ENCODE data around the gene NR6A1.

Gene NR6A1

DNA sequence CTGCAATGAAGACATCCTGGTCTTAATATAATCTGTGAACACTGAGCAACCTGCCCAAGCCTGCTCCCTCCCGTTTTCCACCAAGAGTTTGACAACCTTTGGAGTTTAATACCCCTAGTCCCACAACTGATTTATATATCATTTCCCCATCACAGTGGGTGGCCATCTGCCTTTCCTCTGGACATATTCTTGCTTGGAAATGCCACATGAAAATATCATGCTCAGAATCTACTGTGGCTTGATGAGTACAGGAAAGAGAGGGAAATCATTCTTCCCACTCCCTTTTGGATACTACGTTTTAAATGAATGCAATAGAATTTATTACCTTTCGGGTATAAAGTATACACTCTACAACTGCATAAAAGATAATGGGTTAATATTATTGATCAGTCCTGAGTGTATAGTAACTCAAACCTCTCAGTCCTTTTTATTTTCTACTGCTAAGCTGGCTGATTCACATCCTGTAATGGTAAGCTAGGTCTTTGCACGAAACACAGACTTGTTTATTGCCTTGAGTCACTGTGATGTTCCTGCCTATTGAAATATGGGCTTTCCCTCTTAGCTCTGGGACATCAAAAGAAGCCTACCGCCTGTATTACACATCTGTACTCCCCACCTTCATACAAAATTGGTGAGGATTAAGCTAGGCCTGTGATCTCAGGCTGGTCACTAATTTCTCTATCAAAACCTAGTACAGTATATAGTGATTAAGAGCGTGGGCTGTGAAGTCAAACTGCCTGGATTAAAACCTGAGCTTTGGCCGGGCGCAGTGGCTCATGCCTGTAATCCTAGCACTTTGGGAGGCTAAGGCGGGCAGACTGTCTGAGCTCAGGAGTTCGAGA lies 196.4 kb downstream of the NR6A1 start:
- H3K36me3 ChIP-seq (ENCODE audit: insufficient read depth, insufficient read length, low read length), result no peaks in the 10 kb centered on the region
- H3K9ac ChIP-seq (ENCODE audit: insufficient read length, low read depth), result no peak overlapping the region
- no peak for DNase-seq (ENCODE audit: low read depth, low spot score)

DNA sequence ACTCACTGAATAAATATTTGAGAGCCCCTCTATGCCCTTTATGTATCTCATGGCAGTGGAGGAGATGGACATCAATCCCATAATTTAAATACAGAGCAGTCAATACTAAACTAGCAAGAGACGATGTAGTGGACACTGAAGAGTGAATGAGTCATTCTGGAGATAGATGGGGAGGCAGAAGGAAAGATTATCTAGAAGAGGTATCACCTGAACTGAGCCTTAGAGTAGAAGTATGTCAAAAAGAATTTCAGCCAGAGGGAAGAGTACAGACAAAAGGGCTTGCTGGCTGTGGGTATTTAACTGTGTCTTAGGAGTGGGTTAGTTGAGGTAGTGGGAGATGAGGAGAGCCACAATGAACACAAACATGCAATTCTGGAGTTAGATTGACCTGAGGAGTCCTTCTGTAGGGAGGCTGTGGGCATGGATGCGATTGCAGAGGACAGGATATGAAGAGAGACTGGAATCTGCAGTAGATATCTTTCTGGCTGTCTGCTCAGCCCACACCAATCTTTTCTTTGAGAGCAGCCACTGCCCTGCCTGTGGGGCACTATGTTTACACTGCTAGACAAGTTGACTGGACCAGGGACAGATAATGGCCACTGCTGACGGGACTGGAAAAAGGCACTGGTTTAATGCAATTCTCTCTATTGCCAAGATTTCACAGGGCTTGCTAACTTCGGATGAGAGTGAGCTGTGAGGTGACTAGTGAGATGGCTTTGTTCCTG lies 200.0 kb downstream of the NR6A1 start:
- no peak for TF ChIP-seq SUZ12 (IDR thresholded peaks at IDR 0.05; ENCODE audit: extremely low read depth, insufficient read depth, insufficient read length)
- TF ChIP-seq YY1 (IDR thresholded peaks at IDR 0.05; ENCODE audit: insufficient read depth, insufficient read length), result no peak
- TF ChIP-seq ZNF274 (IDR thresholded peaks at IDR 0.05; ENCODE audit: low read depth, low read length), result no peak
- H3K27me3 ChIP-seq (ENCODE audit: insufficient read depth, insufficient read length), result no peaks in the 10 kb centered on the region
- H3K9ac ChIP-seq (ENCODE audit: insufficient read length, low read depth), result no peak overlapping the region
- no peaks in the 10 kb centered on the region for H3K9me3 ChIP-seq (ENCODE audit: insufficient read depth, low read length)
- DNase-seq (ENCODE audit: low read depth, low spot score), result no peak
- no peak overlapping the region for H3K4me3 ChIP-seq (ENCODE audit: insufficient read length, low read depth)
- peaks cover 7% of the 10 kb centered on the region for H3K4me1 ChIP-seq (ENCODE audit: insufficient read depth, insufficient read length)
- no peaks in the 10 kb centered on the region for H3K36me3 ChIP-seq (ENCODE audit: insufficient read depth, insufficient read length, low read length)

More for the DNA sequence above, 196.4 kb downstream of the NR6A1 start:
- Histone ChIP-seq H3K9me3 (ENCODE audit: insufficient read depth, low read length) (no peaks in the 10 kb centered on the region), H3K4me3 (ENCODE audit: insufficient read length, low read depth) (no peak overlapping the region), H3K27me3 (ENCODE audit: insufficient read depth, insufficient read length) (no peaks in the 10 kb centered on the region), H3K4me1 (ENCODE audit: insufficient read depth, insufficient read length) (peaks cover 7% of the 10 kb centered on the region)
- TF ChIP-seq ZNF274 (IDR thresholded peaks at IDR 0.05; ENCODE audit: low read depth, low read length) (no peak), SUZ12 (IDR thresholded peaks at IDR 0.05; ENCODE audit: extremely low read depth, insufficient read depth, insufficient read length) (no peak), YY1 (IDR thresholded peaks at IDR 0.05; ENCODE audit: insufficient read depth, insufficient read length) (no peak)

DNA sequence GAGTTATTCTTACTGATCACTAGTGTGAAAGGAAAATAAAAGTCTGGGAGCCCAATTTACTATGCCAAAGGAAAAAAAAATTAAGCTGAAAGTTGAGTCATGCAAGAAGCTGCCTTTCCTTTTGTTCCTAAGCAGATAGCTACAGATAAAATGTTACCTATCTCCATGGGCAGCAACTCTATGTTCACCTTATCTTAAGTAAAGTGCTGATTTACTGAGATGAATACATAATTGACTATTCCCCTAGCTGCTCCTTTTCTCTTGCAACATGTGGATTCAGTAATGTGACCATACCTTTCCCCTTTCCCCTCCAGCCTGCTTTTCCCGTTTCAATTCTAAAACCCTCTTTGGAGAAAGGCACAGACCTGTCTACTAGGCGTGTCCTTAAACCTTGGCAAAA lies 201.2 kb downstream of the NR6A1 start:
- DNase-seq (ENCODE audit: low read depth, low spot score), result no peak
- Histone ChIP-seq H3K9ac (ENCODE audit: insufficient read length, low read depth) (no peak overlapping the region), H3K27me3 (ENCODE audit: insufficient read depth, insufficient read length) (no peaks in the 10 kb centered on the region), H3K4me1 (ENCODE audit: insufficient read depth, insufficient read length) (peaks cover 7% of the 10 kb centered on the region), H3K36me3 (ENCODE audit: insufficient read depth, insufficient read length, low read length) (no peaks in the 10 kb centered on the region), H3K9me3 (ENCODE audit: insufficient read depth, low read length) (no peaks in the 10 kb centered on the region), H3K4me3 (ENCODE audit: insufficient read length, low read depth) (no peak overlapping the region)
- TF ChIP-seq YY1 (IDR thresholded peaks at IDR 0.05; ENCODE audit: insufficient read depth, insufficient read length) (no peak), ZNF274 (IDR thresholded peaks at IDR 0.05; ENCODE audit: low read depth, low read length) (no peak), SUZ12 (IDR thresholded peaks at IDR 0.05; ENCODE audit: extremely low read depth, insufficient read depth, insufficient read length) (no peak)

DNA sequence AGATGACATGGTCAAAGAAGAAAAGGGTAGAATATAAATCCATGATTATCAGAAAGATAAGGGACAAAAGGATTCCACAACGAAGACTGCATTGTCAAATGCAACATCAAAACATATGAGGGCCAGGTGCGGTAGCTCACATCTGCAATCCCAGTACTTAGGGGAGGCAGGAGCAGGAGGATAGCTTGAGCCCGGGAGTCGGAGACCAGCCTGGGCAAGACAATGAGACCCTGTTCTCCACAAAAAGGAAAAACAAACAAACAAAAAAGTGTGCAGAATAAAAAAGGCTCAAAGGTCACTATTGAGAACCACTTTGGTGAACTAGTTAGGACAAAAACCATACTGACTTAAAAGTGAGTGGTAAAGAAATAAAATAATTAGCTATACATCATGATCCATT lies 203.7 kb downstream of the NR6A1 start:
- Histone ChIP-seq H3K9ac (ENCODE audit: insufficient read length, low read depth) (no peak overlapping the region), H3K27me3 (ENCODE audit: insufficient read depth, insufficient read length) (no peaks in the 10 kb centered on the region), H3K4me3 (ENCODE audit: insufficient read length, low read depth) (no peak overlapping the region), H3K9me3 (ENCODE audit: insufficient read depth, low read length) (no peaks in the 10 kb centered on the region), H3K36me3 (ENCODE audit: insufficient read depth, insufficient read length, low read length) (no peaks in the 10 kb centered on the region), H3K4me1 (ENCODE audit: insufficient read depth, insufficient read length) (peaks cover 7% of the 10 kb centered on the region)
- TF ChIP-seq SUZ12 (IDR thresholded peaks at IDR 0.05; ENCODE audit: extremely low read depth, insufficient read depth, insufficient read length) (no peak), ZNF274 (IDR thresholded peaks at IDR 0.05; ENCODE audit: low read depth, low read length) (no peak), YY1 (IDR thresholded peaks at IDR 0.05; ENCODE audit: insufficient read depth, insufficient read length) (no peak)
- no peak for DNase-seq (ENCODE audit: low read depth, low spot score)

DNA sequence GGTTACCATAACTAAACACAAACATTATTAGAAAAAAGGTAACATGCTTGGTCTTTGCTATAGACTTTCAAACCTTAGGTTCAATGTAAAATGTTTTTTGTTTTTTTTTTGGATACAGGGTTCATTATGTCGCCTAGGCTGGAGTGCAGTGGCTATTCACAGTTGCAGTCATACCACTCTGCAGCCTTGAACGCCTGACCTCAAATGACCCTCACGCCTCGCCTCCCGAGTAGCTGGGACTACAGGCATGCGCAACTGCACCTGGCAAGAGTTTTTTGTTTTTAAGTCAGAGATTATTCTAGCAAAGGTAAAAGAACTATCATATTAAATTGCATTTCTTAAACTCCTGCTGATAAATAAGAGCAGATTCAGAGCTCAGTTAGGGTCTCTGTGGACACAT lies 208.8 kb downstream of the NR6A1 start:
- Histone ChIP-seq H3K4me3 (ENCODE audit: insufficient read length, low read depth) (no peak overlapping the region), H3K36me3 (ENCODE audit: insufficient read depth, insufficient read length, low read length) (no peaks in the 10 kb centered on the region), H3K27me3 (ENCODE audit: insufficient read depth, insufficient read length) (no peaks in the 10 kb centered on the region), H3K9me3 (ENCODE audit: insufficient read depth, low read length) (no peaks in the 10 kb centered on the region), H3K9ac (ENCODE audit: insufficient read length, low read depth) (no peak overlapping the region), H3K4me1 (ENCODE audit: insufficient read depth, insufficient read length) (no peaks in the 10 kb centered on the region)
- DNase-seq (ENCODE audit: low read depth, low spot score), result no peak
- TF ChIP-seq SUZ12 (IDR thresholded peaks at IDR 0.05; ENCODE audit: extremely low read depth, insufficient read depth, insufficient read length) (no peak), ZNF274 (IDR thresholded peaks at IDR 0.05; ENCODE audit: low read depth, low read length) (no peak), YY1 (IDR thresholded peaks at IDR 0.05; ENCODE audit: insufficient read depth, insufficient read length) (no peak)

DNA sequence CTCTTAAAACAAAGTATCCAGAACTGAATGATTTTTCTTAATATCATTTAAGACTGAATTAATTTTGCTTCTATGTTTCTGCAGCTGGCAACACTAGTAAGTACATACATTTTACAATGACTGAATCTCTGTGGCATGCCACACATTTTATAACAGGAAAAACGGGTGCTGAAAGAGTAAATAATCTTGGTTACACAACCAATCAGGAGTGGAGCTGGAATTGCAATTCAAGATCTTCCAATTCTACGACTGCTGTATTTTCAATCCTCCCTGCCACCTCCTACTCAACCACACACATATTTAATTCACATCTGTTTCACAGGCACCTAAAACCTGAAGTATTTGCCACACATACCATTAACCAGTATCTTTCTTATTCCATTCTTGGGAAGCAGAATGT lies 211.2 kb downstream of the NR6A1 start:
- no peak for TF ChIP-seq SUZ12 (IDR thresholded peaks at IDR 0.05; ENCODE audit: extremely low read depth, insufficient read depth, insufficient read length)
- TF ChIP-seq YY1 (IDR thresholded peaks at IDR 0.05; ENCODE audit: insufficient read depth, insufficient read length), result no peak
- no peak for TF ChIP-seq ZNF274 (IDR thresholded peaks at IDR 0.05; ENCODE audit: low read depth, low read length)
- H3K9ac ChIP-seq (ENCODE audit: insufficient read length, low read depth), result no peak overlapping the region
- H3K9me3 ChIP-seq (ENCODE audit: insufficient read depth, low read length), result no peaks in the 10 kb centered on the region
- no peak for DNase-seq (ENCODE audit: low read depth, low spot score)
- H3K27me3 ChIP-seq (ENCODE audit: insufficient read depth, insufficient read length), result no peaks in the 10 kb centered on the region
- H3K36me3 ChIP-seq (ENCODE audit: insufficient read depth, insufficient read length, low read length), result no peaks in the 10 kb centered on the region
- H3K4me3 ChIP-seq (ENCODE audit: insufficient read length, low read depth), result no peak overlapping the region
- no peaks in the 10 kb centered on the region for H3K4me1 ChIP-seq (ENCODE audit: insufficient read depth, insufficient read length)
